ENCODE measurements around the gene ACAD9.

DNA sequence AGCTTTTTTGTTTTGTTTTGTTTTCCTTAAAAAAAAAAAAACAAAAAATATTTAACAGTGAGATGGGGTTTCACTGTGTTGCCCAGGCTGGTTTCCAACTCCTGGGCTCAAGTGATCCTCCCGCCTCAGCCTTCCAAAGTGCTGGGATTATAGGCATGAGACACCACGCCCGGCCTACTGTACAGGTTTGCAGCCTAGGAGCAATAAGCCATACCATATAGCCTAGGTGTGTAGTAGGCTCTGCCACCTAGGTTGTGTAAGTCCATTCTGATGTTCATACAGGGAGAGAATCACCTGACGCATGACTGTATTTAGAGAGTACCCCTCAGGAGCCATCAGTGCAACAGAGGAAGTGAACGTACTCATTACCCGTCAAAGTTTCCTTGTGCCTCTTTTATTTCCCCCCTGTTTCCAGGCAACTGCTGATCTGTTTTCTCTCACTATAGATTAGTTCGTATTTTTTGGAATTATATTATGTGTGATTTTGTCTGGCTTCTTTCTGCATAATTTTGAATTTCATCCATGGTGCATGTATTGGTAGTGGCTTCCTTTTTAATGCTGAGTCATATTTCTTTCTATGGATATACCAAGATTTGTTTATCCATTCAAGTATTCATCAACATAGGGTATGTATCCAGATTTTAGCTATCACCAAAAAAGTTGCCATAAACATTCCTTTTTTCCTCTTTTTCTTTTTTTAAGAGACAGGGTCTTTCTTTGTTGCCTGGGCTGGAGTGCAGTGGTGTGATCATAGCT is 9.9 kb downstream of the ACAD9 start:
- TF ChIP-seq CTCF (IDR thresholded peaks at IDR 0.05; ENCODE audit: insufficient read depth, low read length, poor library complexity, severe bottlenecking) (no peak), EZH2phosphoT487 (conservative IDR thresholded peaks at IDR 0.05; ENCODE audit: low read length) (no peak)
